Body of pancreas (tissue), 4 donors: Measurements from ENCODE around the gene SLC22A3.

Experiments used
- POLR2A ChIP-seq, 3 donors: fragments of 450-650 bp; IDR thresholded peaks; one replicate each; pipeline ENCODE4 v1.6.1; 2016; ENCODE audit warnings: antibody characterized with exemption in 3 of 3, mild to moderate bottlenecking in 2 of 3
- TF ChIP-seq, protein P1 (sequence below), 7 experiments: fragments of 450-650 bp in 4 of 7; fragments of 200-600 bp in 3 of 7; sonication (generic) in 3 of 7; IDR thresholded peaks; one replicate each; pipeline ENCODE4 v1.5.1; 2016 to 2019; ENCODE audit warnings: antibody characterized with exemption in 7 of 7

DNA sequence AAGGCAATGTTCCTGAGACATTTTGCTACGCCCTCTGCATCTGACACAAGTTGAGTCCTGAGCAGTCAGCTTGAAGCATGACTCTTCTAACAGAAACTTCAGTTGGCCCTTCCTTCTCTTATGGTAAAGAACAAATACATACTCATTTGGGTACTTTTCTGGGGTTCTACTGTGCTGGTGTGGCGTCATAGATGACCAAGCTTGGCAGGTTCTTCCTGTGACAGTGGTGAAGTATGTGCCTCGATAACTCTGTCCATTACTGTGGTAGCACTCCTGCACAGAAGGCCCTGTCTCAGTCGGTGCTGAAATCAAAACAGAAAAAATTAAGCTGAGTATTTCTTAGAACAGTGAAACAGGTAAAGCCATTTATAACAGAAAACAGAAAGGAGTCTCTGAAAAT lies 152.5 kb downstream of the SLC22A3 start:
- TF ChIP-seq, protein P1, sequence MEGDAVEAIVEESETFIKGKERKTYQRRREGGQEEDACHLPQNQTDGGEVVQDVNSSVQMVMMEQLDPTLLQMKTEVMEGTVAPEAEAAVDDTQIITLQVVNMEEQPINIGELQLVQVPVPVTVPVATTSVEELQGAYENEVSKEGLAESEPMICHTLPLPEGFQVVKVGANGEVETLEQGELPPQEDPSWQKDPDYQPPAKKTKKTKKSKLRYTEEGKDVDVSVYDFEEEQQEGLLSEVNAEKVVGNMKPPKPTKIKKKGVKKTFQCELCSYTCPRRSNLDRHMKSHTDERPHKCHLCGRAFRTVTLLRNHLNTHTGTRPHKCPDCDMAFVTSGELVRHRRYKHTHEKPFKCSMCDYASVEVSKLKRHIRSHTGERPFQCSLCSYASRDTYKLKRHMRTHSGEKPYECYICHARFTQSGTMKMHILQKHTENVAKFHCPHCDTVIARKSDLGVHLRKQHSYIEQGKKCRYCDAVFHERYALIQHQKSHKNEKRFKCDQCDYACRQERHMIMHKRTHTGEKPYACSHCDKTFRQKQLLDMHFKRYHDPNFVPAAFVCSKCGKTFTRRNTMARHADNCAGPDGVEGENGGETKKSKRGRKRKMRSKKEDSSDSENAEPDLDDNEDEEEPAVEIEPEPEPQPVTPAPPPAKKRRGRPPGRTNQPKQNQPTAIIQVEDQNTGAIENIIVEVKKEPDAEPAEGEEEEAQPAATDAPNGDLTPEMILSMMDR (IDR thresholded peaks at IDR 0.05) = no peak
- TF ChIP-seq POLR2A (IDR thresholded peaks at IDR 0.05) = no peak
